Measurements from ENCODE around the gene ACOT8.

Gene ACOT8

DNA sequence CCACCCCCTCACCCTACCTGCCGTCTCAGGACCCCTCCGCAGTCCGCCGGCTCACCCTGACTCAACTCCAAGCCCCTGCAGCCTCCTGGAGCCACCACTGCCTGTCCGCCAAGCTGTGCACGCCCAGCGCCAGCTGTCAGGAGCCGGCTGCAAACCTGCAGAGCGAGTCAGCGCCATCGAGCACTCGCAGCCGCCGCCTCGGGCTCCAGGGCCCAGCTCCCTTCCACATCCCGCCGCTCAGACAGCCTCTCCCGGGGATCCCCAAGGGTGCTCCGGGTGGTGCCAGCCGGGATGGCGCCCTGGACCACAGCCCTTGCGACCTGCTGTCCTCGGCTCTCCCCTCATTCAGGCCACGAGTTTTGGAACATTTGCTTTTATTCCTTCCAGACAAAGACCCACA, 34.3 kb downstream of the ACOT8 start:
- Histone ChIP-seq H3K36me3 (replicated peaks; ENCODE audit: insufficient read depth, low read length) (no peaks in the 10 kb centered on the region), H3K79me2 (ENCODE audit: low read length) (no peaks in the 10 kb centered on the region), H3K4me3 (ENCODE audit: low read length) (no peak overlapping the region), H3K4me1 (ENCODE audit: low read length) (no peaks in the 10 kb centered on the region), H2AFZ (ENCODE audit: low read length) (no peak overlapping the region), H3K4me2 (ENCODE audit: low read depth, low read length) (no peak overlapping the region), H3K9me3 (replicated peaks; ENCODE audit: insufficient read depth, low read length) (no peaks in the 10 kb centered on the region), H3K27me3 (replicated peaks; ENCODE audit: insufficient read depth, low read length) (no peaks in the 10 kb centered on the region), H3K9me2 (replicated peaks; ENCODE audit: insufficient read depth, low read length) (no peaks in the 10 kb centered on the region), H3F3A (ENCODE audit: insufficient read depth, low read length) (peaks cover 9% of the 10 kb centered on the region; the same call in 1 of the 2 replicates), H3K9ac (ENCODE audit: low read length) (no peak overlapping the region), H3K27ac (ENCODE audit: low read length) (no peak overlapping the region), H4K20me1 (ENCODE audit: insufficient read depth, low read length) (no peaks in the 10 kb centered on the region)
- TF ChIP-seq EZH2 (optimal IDR thresholded peaks at IDR 0.05; ENCODE audit: low read depth, low read length): no peak
- TF ChIP-seq EZH2phosphoT487 (IDR thresholded peaks at IDR 0.05; ENCODE audit: low read length): no peak
- TF ChIP-seq, protein P1, sequence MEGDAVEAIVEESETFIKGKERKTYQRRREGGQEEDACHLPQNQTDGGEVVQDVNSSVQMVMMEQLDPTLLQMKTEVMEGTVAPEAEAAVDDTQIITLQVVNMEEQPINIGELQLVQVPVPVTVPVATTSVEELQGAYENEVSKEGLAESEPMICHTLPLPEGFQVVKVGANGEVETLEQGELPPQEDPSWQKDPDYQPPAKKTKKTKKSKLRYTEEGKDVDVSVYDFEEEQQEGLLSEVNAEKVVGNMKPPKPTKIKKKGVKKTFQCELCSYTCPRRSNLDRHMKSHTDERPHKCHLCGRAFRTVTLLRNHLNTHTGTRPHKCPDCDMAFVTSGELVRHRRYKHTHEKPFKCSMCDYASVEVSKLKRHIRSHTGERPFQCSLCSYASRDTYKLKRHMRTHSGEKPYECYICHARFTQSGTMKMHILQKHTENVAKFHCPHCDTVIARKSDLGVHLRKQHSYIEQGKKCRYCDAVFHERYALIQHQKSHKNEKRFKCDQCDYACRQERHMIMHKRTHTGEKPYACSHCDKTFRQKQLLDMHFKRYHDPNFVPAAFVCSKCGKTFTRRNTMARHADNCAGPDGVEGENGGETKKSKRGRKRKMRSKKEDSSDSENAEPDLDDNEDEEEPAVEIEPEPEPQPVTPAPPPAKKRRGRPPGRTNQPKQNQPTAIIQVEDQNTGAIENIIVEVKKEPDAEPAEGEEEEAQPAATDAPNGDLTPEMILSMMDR (IDR thresholded peaks at IDR 0.05; ENCODE audit: low read length): no peak
- DNase-seq: no peak

DNA sequence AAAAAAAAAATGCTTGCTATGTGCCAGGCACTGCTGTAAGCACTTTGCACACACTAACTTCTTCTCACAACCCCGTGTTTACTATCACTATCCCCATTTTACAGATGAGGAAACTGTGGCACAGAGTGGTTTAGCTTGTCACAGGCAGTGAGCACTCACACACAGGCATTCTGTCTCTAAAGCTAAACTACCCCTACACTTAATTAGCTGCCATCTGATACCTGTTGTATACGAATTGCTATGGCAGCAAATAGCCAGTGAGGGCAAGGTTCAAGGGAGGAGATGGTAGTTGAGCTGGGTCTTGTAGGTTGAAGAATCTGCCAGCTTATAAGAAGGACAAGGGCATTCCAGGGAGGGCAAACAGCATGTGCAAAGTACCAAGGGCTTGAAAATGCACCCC, 35.2 kb downstream of the ACOT8 start:
- H3K27me3 ChIP-seq (replicated peaks; ENCODE audit: insufficient read depth, low read length): no peaks in the 10 kb centered on the region
- TF ChIP-seq, protein P1 (IDR thresholded peaks at IDR 0.05; ENCODE audit: low read length): no peak
- TF ChIP-seq EZH2phosphoT487 (IDR thresholded peaks at IDR 0.05; ENCODE audit: low read length) (no peak), EZH2 (optimal IDR thresholded peaks at IDR 0.05; ENCODE audit: low read depth, low read length) (no peak)
- peaks cover 17% of the 10 kb centered on the region for H3F3A ChIP-seq (ENCODE audit: insufficient read depth, low read length)
- no peak overlapping the region for H3K4me3 ChIP-seq (ENCODE audit: low read length)
- no peaks in the 10 kb centered on the region for H3K79me2 ChIP-seq (ENCODE audit: low read length)
- H3K9me2 ChIP-seq (replicated peaks; ENCODE audit: insufficient read depth, low read length): no peaks in the 10 kb centered on the region
- H4K20me1 ChIP-seq (ENCODE audit: insufficient read depth, low read length): no peaks in the 10 kb centered on the region
- DNase-seq: no peak
- no peak overlapping the region for H2AFZ ChIP-seq (ENCODE audit: low read length)
- no peak overlapping the region for H3K27ac ChIP-seq (ENCODE audit: low read length)
- no peaks in the 10 kb centered on the region for H3K36me3 ChIP-seq (replicated peaks; ENCODE audit: insufficient read depth, low read length)
- no peak overlapping the region for H3K9ac ChIP-seq (ENCODE audit: low read length)
- H3K4me2 ChIP-seq (ENCODE audit: low read depth, low read length): no peak overlapping the region
- H3K4me1 ChIP-seq (ENCODE audit: low read length): no peaks in the 10 kb centered on the region
- H3K9me3 ChIP-seq (replicated peaks; ENCODE audit: insufficient read depth, low read length): no peaks in the 10 kb centered on the region

DNA sequence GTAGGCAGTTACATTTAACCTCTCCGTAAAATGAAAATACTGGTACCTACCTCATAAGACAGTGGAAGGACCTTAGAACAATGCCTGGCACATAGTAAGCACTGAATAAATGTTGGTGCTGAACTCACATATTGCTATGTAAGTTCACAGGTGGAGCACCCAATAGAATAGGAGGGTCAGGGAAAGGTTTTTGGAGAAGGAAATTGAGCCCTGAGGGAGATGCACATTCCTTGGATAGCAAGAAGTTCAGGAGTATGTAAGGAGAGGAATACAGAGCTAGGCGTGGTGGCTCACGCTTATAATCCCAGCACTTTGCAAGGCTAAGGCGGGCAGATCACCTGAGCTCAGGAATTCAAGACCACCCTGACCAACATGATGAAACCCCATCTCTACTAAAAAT, 37.7 kb downstream of the ACOT8 start:
- H2AFZ ChIP-seq (ENCODE audit: low read length): no peak overlapping the region
- H3F3A ChIP-seq (ENCODE audit: insufficient read depth, low read length): peaks cover 22% of the 10 kb centered on the region
- no peaks in the 10 kb centered on the region for H3K4me1 ChIP-seq (ENCODE audit: low read length)
- no peaks in the 10 kb centered on the region for H3K27me3 ChIP-seq (replicated peaks; ENCODE audit: insufficient read depth, low read length)
- H3K9me3 ChIP-seq (replicated peaks; ENCODE audit: insufficient read depth, low read length): no peaks in the 10 kb centered on the region
- H3K4me2 ChIP-seq (ENCODE audit: low read depth, low read length): no peak overlapping the region
- peaks cover 1% of the 10 kb centered on the region; the same call in 1 of the 2 replicates for H3K79me2 ChIP-seq (ENCODE audit: low read length)
- no peaks in the 10 kb centered on the region for H4K20me1 ChIP-seq (ENCODE audit: insufficient read depth, low read length)
- no peak overlapping the region for H3K9ac ChIP-seq (ENCODE audit: low read length)
- no peak for DNase-seq
- TF ChIP-seq EZH2 (optimal IDR thresholded peaks at IDR 0.05; ENCODE audit: low read depth, low read length): no peak
- no peak for TF ChIP-seq EZH2phosphoT487 (IDR thresholded peaks at IDR 0.05; ENCODE audit: low read length)
- TF ChIP-seq, protein P1 (IDR thresholded peaks at IDR 0.05; ENCODE audit: low read length): no peak
- no peak overlapping the region for H3K27ac ChIP-seq (ENCODE audit: low read length)
- no peaks in the 10 kb centered on the region for H3K9me2 ChIP-seq (replicated peaks; ENCODE audit: insufficient read depth, low read length)
- no peak overlapping the region for H3K4me3 ChIP-seq (ENCODE audit: low read length)
- 0 out of 2 replicates have a peak, but pooled peaks cover 3% of the 10 kb centered on the region for H3K36me3 ChIP-seq (replicated peaks; ENCODE audit: insufficient read depth, low read length)

Measured in MM.1S (cell line).